Measurements from ENCODE around the gene JPT1. TPM values are rescaled to one million over a fixed set of nuclear protein-coding genes. Genes with fewer than 3 reads are reported as not detected.
"Not testable (repeated sequence)": the region's sequence is repeated elsewhere in the genome, so short reads cannot be mapped to it uniquely, and the experiment has no call there.

Gene JPT1
- total RNA-seq, 1 donor from 2014 or later: 642 TPM

- no peak for TF ChIP-seq CTCF (IDR thresholded peaks at IDR 0.05; ENCODE audit: partially characterized antibody, unreplicated experiment)
- H3K4me3 Mint-ChIP-seq (ENCODE audit: unreplicated experiment): no peak overlapping the region
- peaks cover 3% of the 10 kb centered on the region for H3K9me3 Mint-ChIP-seq (ENCODE audit: unreplicated experiment)
- no peak for DNase-seq
- H3K4me1 Mint-ChIP-seq (ENCODE audit: low read depth, unreplicated experiment): peaks cover 2% of the 10 kb centered on the region
- no peak overlapping the region for H3K27ac Mint-ChIP-seq (ENCODE audit: unreplicated experiment)
- H3K27me3 Mint-ChIP-seq (ENCODE audit: unreplicated experiment): peaks cover 2% of the 10 kb centered on the region
- no peaks in the 10 kb centered on the region for H3K36me3 Mint-ChIP-seq (ENCODE audit: unreplicated experiment)
These were observed 11.9 kb downstream of the JPT1 start for GRCh38 chr17:75142236-75142971.

GRCh38 chr17:75138519-75138918 lies 15.8 kb downstream of the JPT1 start:
- DNase-seq: no peak
- Mint-ChIP-seq H3K27ac (ENCODE audit: unreplicated experiment) (no peak overlapping the region), H3K27me3 (ENCODE audit: unreplicated experiment) (peaks cover 9% of the 10 kb centered on the region), H3K4me1 (ENCODE audit: low read depth, unreplicated experiment) (no peaks in the 10 kb centered on the region), H3K9me3 (ENCODE audit: unreplicated experiment) (peaks cover 13% of the 10 kb centered on the region), H3K36me3 (ENCODE audit: unreplicated experiment) (no peaks in the 10 kb centered on the region), H3K4me3 (ENCODE audit: unreplicated experiment) (no peak overlapping the region)
- TF ChIP-seq CTCF (IDR thresholded peaks at IDR 0.05; ENCODE audit: partially characterized antibody, unreplicated experiment): no peak

- not testable (repeated sequence) for H3K27ac Mint-ChIP-seq (ENCODE audit: unreplicated experiment); H3K4me3 Mint-ChIP-seq (ENCODE audit: unreplicated experiment); H3K4me1 Mint-ChIP-seq (ENCODE audit: low read depth, unreplicated experiment); H3K36me3 Mint-ChIP-seq (ENCODE audit: unreplicated experiment); H3K27me3 Mint-ChIP-seq (ENCODE audit: unreplicated experiment); DNase-seq
- peaks cover 13% of the 10 kb centered on the region for H3K9me3 Mint-ChIP-seq (ENCODE audit: unreplicated experiment)
These were observed 16.6 kb downstream of the JPT1 start for GRCh38 chr17:75137762-75138161.

GRCh38 chr17:75135946-75136345 lies 18.4 kb downstream of the JPT1 start:
- no peak for TF ChIP-seq CTCF (IDR thresholded peaks at IDR 0.05; ENCODE audit: partially characterized antibody, unreplicated experiment)
- Mint-ChIP-seq H3K9me3 (ENCODE audit: unreplicated experiment) (peaks cover 20% of the 10 kb centered on the region), H3K4me3 (ENCODE audit: unreplicated experiment) (no peak overlapping the region), H3K36me3 (ENCODE audit: unreplicated experiment) (no peaks in the 10 kb centered on the region), H3K4me1 (ENCODE audit: low read depth, unreplicated experiment) (peaks cover 4% of the 10 kb centered on the region), H3K27ac (ENCODE audit: unreplicated experiment) (peak overlapping the region; percentile 5), H3K27me3 (ENCODE audit: unreplicated experiment) (peaks cover 13% of the 10 kb centered on the region)
- no peak for DNase-seq

- H3K4me1 Mint-ChIP-seq (ENCODE audit: low read depth, unreplicated experiment): peaks cover 6% of the 10 kb centered on the region
- peaks cover 20% of the 10 kb centered on the region for H3K9me3 Mint-ChIP-seq (ENCODE audit: unreplicated experiment)
- TF ChIP-seq CTCF (IDR thresholded peaks at IDR 0.05; ENCODE audit: partially characterized antibody, unreplicated experiment): no peak
- H3K27ac Mint-ChIP-seq (ENCODE audit: unreplicated experiment): peak overlapping the region; percentile 5
- H3K27me3 Mint-ChIP-seq (ENCODE audit: unreplicated experiment): peaks cover 15% of the 10 kb centered on the region
- H3K36me3 Mint-ChIP-seq (ENCODE audit: unreplicated experiment): no peaks in the 10 kb centered on the region
- no peak overlapping the region for H3K4me3 Mint-ChIP-seq (ENCODE audit: unreplicated experiment)
- DNase-seq: no peak
These were observed 18.9 kb downstream of the JPT1 start for GRCh38 chr17:75135452-75135851.

- H3K4me1 Mint-ChIP-seq (ENCODE audit: low read depth, unreplicated experiment): peaks cover 11% of the 10 kb centered on the region
These were observed 20.5 kb downstream of the JPT1 start for GRCh38 chr17:75133607-75134347.

More at GRCh38 chr17:75133607-75134347, 20.5 kb downstream of the JPT1 start:
- Mint-ChIP-seq H3K27me3 (ENCODE audit: unreplicated experiment) (peaks cover 16% of the 10 kb centered on the region), H3K9me3 (ENCODE audit: unreplicated experiment) (peaks cover 18% of the 10 kb centered on the region)
- not testable (repeated sequence) for H3K36me3 Mint-ChIP-seq (ENCODE audit: unreplicated experiment); H3K4me3 Mint-ChIP-seq (ENCODE audit: unreplicated experiment); H3K27ac Mint-ChIP-seq (ENCODE audit: unreplicated experiment); DNase-seq
